T-helper 22 cell (primary cell): ENCODE results near the gene DISP3.
"Not testable (repeated sequence)": the region's sequence is repeated elsewhere in the genome, so short reads cannot be mapped to it uniquely, and the experiment has no call there.

Source experiments
- DNase-seq: peaks from one replicate; pipeline ENCODE4 v3.0.0-alpha.2; 2020; ENCODE audit warnings: low read depth

The DISP3 gene

DNA sequence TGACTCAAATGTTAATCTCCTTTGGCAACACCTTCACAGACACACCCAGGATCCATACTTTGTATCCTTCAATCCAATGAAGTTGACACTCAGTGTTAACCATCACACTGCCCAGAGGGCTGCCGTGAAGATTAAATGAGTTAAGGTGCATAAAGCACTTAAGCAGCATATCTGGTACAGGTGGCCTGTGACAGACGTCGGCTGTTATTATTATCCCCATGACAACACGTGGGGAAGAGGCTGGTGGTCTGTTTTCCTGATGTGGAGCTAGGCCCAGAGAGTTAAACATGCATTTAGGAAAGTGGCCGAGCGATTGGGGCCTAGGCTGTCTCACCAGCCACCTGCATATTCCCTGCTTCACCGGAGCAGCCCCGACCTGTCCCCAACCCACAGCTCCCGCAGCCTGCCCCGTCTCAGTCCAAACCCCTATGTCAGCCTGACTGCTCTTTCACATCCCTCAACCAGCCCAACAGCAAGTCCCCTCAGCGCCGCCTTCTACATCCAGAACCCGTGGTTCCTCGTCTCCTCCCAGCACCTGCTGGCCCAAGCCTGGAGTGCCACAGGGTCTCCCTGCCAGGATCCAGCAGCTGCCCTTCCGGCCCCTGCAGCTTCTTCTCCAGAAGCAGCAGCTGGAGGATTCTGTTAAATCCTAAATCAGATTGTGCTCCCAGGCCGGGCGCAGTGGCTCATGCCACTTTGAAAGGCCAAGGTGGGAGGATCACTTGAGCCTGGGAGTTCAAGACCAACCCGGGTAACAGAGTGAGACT is 97.3 kb downstream of the DISP3 start:
- DNase-seq, result no peak

DNA sequence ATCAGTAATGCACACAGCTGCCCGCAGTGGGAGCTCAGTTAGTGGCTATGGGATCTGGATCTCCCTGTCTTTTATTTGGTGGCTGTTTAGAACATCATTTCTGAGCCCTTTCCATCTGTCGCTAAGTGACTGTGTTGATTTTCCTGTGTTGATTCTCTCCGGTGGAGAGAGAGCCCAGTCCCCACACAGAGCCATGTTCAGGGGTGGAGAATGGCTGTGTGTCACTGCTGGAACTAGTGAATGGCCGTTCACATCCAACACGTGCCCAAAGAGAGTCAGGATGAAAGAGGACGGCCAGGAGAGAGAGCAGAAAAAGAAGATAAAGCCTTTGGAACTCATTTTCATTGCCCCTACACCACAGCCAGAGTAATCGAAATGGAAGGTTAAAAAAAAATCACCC is 99.0 kb downstream of the DISP3 start:
- DNase-seq, result no peak

DNA sequence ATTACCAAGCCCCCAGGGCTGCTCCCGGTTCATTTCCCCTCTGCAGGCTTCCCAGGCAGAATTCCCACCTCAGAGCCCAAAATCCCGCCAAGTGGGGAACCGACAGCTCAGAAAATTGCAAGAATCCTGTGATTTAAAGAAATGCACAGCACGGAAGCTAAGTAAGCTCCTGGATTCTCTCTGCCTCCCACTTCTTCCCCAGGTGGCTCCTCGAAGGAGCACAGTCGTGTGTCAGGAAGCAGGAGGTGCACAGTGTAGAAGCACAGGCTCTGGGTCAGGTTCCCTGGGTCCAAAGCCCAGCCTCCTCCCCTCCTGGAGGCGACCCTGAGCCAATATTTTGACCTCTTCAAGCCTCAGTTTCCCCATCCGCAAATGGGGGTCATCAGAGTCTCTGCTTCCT is 100.6 kb downstream of the DISP3 start:
- DNase-seq, result no peak

DNA sequence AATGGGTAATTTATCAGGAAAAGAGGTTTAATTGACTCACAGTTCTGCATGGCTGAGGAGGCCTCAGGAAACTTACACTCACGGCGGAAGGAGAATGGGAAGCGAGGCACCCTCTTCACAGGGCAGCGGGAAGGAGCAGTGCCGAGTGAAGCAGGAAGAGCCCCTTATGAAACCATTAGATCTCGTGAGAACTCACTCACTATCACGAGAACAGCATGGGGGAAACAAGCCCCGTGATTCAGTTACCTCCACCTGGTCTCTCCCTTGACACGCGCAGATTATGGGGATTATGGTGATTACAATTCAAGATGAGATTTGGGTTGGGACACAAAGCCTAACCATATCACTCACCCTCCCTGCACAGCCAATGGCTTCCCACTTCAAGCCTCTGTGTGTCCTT is 101.1 kb downstream of the DISP3 start:
- not testable (repeated sequence) for DNase-seq

DNA sequence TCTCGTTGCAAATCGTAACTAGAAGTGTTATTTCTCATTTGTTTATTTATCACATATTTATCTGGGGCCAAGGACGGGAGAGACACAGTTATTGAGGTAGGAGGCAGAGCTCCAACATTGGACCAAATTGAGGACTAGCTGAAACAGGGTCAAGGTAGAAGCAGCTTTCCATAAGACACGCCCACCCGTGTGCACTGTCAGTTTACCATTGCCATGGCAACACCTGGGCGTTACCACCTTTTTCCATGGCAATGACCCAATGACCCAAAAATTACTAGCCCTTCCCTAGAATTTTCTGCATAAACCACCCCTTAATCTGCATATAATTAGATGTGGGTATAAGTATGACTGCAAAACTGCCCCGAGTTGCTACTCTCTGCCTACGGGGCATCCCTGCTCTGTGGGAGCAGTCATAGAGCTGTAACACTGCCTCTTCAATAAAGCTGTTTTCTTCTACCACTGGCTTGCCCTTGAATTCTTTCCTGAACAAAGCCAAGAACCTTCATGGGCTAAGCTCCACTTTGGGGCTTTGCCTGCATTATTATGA is 102.6 kb downstream of the DISP3 start:
- DNase-seq, result no peak

DNA sequence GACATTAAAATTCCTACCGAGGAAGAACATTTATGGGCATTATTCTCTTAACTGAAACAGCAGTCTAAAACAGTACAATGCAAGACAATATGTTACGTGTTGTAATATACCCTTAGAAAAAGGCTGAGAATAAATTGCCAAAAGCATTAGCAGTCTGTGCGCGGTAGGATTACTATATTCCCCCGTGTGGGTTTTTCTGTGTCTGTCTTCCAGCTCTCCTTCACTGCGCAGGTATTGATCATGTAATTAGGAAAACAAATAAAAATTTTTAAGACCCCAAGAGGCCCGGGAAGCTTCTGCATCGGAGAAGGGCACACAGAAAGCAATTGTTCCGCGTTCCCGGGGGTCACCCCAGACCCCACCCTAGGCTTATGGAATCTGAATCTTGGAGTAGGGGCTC is 106.4 kb downstream of the DISP3 start:
- DNase-seq, result no peak
